HepG2 (cell line): Measurements from ENCODE around the gene KCNK7. TPM values are rescaled to one million over a fixed set of nuclear protein-coding genes. Genes with fewer than 3 reads are reported as not detected.

Source experiments
- ATAC-seq: fragments of 200-7000 bp; cut with Tn5 transposase; 3 replicates; pipeline ENCODE4 v1.9.1; 2020; ENCODE audit warnings: mild to moderate bottlenecking, moderate library complexity
- BruUV-seq: library from RNA; stranded (reverse); fragments of 400-500 nt; replicated peaks from 2 replicates; lab custom pipeline; 2021; lab: Mats Ljungman, UMichigan
- CTCF ChIA-PET: fragments of 300-600 bp; formaldehyde crosslinking; extraction: SDS; loops from one replicate; lab custom pipeline; 2021; ENCODE audit warnings: low total read pairs, inconsistent platforms, low intra/inter-chr PET ratio; lab: Yijun Ruan, JAX
- POLR2A ChIA-PET: fragments of 350-600 bp; sonication (Branson Sonifier 250); formaldehyde crosslinking; loops from one replicate; lab custom pipeline; 2020; ENCODE audit warnings: antibody characterized with exemption, inconsistent platforms; lab: Yijun Ruan, JAX
- DNase-seq: peaks from one replicate; pipeline ENCODE4 v3.0.0-alpha.2; 2015; ENCODE audit warnings: low spot score
- FAIRE-seq: peaks from 3 replicates; lab custom pipeline; 2011; peaks lifted over from hg19 to GRCh38; lab: Jason Lieb, UNC
- H2AFZ ChIP-seq: one replicate; pipeline ENCODE4 v1.6.1; 2011; ENCODE audit warnings: low read length, inconsistent platforms
- H3K27ac ChIP-seq: fragments of 300-600 bp; 3 replicates; pipeline ENCODE4 v1.8.0; 2011; ENCODE audit warnings: mixed run types, mild to moderate bottlenecking, mixed read lengths, low read length, inconsistent platforms; ENCODE audit not compliant: insufficient read depth; ENCODE audit errors: extremely low read length
- H3K27me3 ChIP-seq, 2 experiments: fragments of 200-600 bp in 1 of 2; 2 replicates in 1 of 2; 3 replicates in 1 of 2; pipeline versions ENCODE4 v1.6.0 to v1.8.0; 2011; ENCODE audit warnings: low read length in 2 of 2, mild to moderate bottlenecking in 2 of 2, moderate library complexity in 2 of 2, inconsistent platforms in 1 of 2; ENCODE audit not compliant: insufficient read depth in 2 of 2, control insufficient read depth in 1 of 2
- H3K36me3 ChIP-seq, 2 experiments: fragments of 200-600 bp in 1 of 2; replicated peaks in 1 of 2; 2 replicates in 1 of 2; 3 replicates in 1 of 2; pipeline versions ENCODE4 v1.5.1 to v1.8.0; 2011; ENCODE audit warnings: low read length in 2 of 2, inconsistent platforms in 1 of 2; ENCODE audit not compliant: insufficient read depth in 2 of 2, control insufficient read depth in 1 of 2
- H3K4me1 ChIP-seq: 2 replicates; pipeline ENCODE4 v1.5.1; 2012; ENCODE audit warnings: low read length, inconsistent platforms; ENCODE audit not compliant: insufficient read depth
- H3K4me2 ChIP-seq: 2 replicates; pipeline ENCODE4 v1.6.0; 2011; ENCODE audit warnings: low read depth, low read length, inconsistent platforms
- H3K4me3 ChIP-seq, 3 experiments: fragments of 200-600 bp in 1 of 3; sonication (generic), shearing (Covaris generic) in 1 of 3; replicated peaks in 1 of 3; 2 replicates each; pipeline ENCODE4 v1.5.1; 2011 to 2016; ENCODE audit warnings: low read length in 3 of 3, inconsistent platforms in 2 of 3, low read depth in 2 of 3, mild to moderate bottlenecking in 2 of 3, control low read depth in 1 of 3, mixed read lengths in 1 of 3; ENCODE audit not compliant: insufficient read depth in 1 of 3
- H3K79me2 ChIP-seq: one replicate; pipeline ENCODE4 v1.6.1; 2011; ENCODE audit warnings: low read length, inconsistent platforms; ENCODE audit not compliant: insufficient read depth
- H3K9ac ChIP-seq: 2 replicates; pipeline ENCODE4 v1.6.0; 2011; ENCODE audit warnings: mild to moderate bottlenecking, low read depth, low read length, inconsistent platforms; ENCODE audit not compliant: insufficient read depth
- H3K9me3 ChIP-seq: 2 replicates; pipeline ENCODE4 v1.5.1; 2012; ENCODE audit warnings: mild to moderate bottlenecking, low read length
- H4K20me1 ChIP-seq: 2 replicates; pipeline ENCODE4 v1.6.0; 2011; ENCODE audit warnings: inconsistent platforms, mild to moderate bottlenecking, low read length, moderate library complexity; ENCODE audit not compliant: insufficient read depth
- AGO2 ChIP-seq: fragments of 200-400 bp; formaldehyde crosslinking; optimal IDR thresholded peaks from 2 replicates; pipeline ENCODE3; 2017; ENCODE audit warnings: mild to moderate bottlenecking, low read depth, low read length, moderate library complexity
- HHEX ChIP-seq: IDR thresholded peaks from 2 replicates; pipeline ENCODE4 v1.6.1; 2016; ENCODE audit warnings: control low read depth
- HNRNPL ChIP-seq: fragments of 200-400 bp; formaldehyde crosslinking; IDR thresholded peaks from 2 replicates; pipeline ENCODE4 v1.6.1; 2017; ENCODE audit warnings: mild to moderate bottlenecking, low read depth, low read length
- POLR2AphosphoS2 ChIP-seq: IDR thresholded peaks from 2 replicates; pipeline ENCODE4 v1.6.1; 2011; ENCODE audit warnings: low read depth, low read length, improper control_type of control experiment
- PRDM10 ChIP-seq: sonication (generic); formaldehyde crosslinking; IDR thresholded peaks from 2 replicates; pipeline ENCODE4 v1.4.0; 2020; ENCODE audit warnings: low read depth, missing genetic modification reagents
- RBFOX2 ChIP-seq: fragments of 200-400 bp; formaldehyde crosslinking; IDR thresholded peaks from 2 replicates; pipeline ENCODE4 v1.6.1; 2017; ENCODE audit warnings: low read depth, mild to moderate bottlenecking, low read length
- SRSF1 ChIP-seq: fragments of 200-400 bp; formaldehyde crosslinking; optimal IDR thresholded peaks from 2 replicates; pipeline ENCODE3; 2017; ENCODE audit warnings: mild to moderate bottlenecking, low read depth, low read length, moderate library complexity
- TCF7L2 ChIP-seq: IDR thresholded peaks from 2 replicates; pipeline ENCODE4 v1.6.1; 2011; ENCODE audit warnings: mild to moderate bottlenecking, low read depth, low read length, moderate library complexity
- THRA ChIP-seq: sonication (generic); formaldehyde crosslinking; IDR thresholded peaks from 2 replicates; pipeline ENCODE4 v1.4.0; 2020; ENCODE audit warnings: missing genetic modification reagents, borderline replicate concordance
- ZBTB7A ChIP-seq: sonication (generic); formaldehyde crosslinking; IDR thresholded peaks from 2 replicates; pipeline ENCODE4 v1.8.0; 2022; ENCODE audit warnings: mild to moderate bottlenecking, missing genetic modification reagents
- ZFP37 ChIP-seq: sonication (generic); formaldehyde crosslinking; IDR thresholded peaks from 2 replicates; pipeline ENCODE4 v1.4.0; 2020; ENCODE audit warnings: missing genetic modification reagents, borderline replicate concordance
- ZNF776 ChIP-seq: sonication (generic); formaldehyde crosslinking; IDR thresholded peaks from 2 replicates; pipeline ENCODE4 v1.4.0; 2020; ENCODE audit warnings: mild to moderate bottlenecking, missing genetic modification reagents
- WGBS: methylation state at CpG from one replicate; pipeline ENCODE4 v1.1.6; 2017; ENCODE audit warnings: low lambda C conversion rate; 5-methylcytosine and 5-hydroxymethylcytosine counted together
- in situ Hi-C: cut with HindIII; loops from 2 replicates; pipeline ENCODE4 v1.10.0; 2017; ENCODE audit warnings: low pct_unique_long_range_greater_than_20kb; ENCODE audit not compliant: extremely low pct_ligation_motif_present
- intact Hi-C: fragments of 100-400 bp; cut with micrococcal nuclease; formaldehyde crosslinking; loops from one replicate; pipeline ENCODE4 v1.10.0; 2022; ENCODE audit not compliant: unreplicated experiment
- polyA plus RNA-seq, 8 experiments: library from polyadenylated mRNA; depleted of rRNA in 3 of 8; stranded (reverse) in 7 of 8; unstranded in 1 of 8; fragments of >200 nt; fragmentation: Illumina TruSeq in 4 of 8; extraction: Trizol in 4 of 8; gene quantifications; 2 replicates each; pipeline versions ENCODE4 v1.2.1 to v1.2.3, GENCODE V29; 2011 to 2016; ENCODE audit warnings: low read depth in 4 of 8, missing spikeins in 1 of 8, mixed read lengths in 1 of 8; ENCODE audit not compliant: insufficient read depth in 1 of 8
- total RNA-seq, 5 experiments: library from RNA; depleted of rRNA; stranded (reverse); fragments of >200 nt; fragmentation: Illumina TruSeq; extraction: Trizol; gene quantifications; 2 replicates each; pipeline ENCODE4 v1.2.3, GENCODE V29; 2016; ENCODE audit warnings: low read depth in 1 of 5
- TF ChIP-seq, protein P1 (sequence below): sonication (generic); formaldehyde crosslinking; IDR thresholded peaks from 2 replicates; pipeline ENCODE4 v1.9.0; 2022; ENCODE audit warnings: missing genetic modification reagents, mild to moderate bottlenecking, borderline replicate concordance

Gene KCNK7
- total and polyA plus RNA-seq, 2 of the 13 experiments (the other 11 are each of a cell fraction or from before 2014, with no cell fraction given), result 0.11 TPM; not detected in 1

- no peak for TF ChIP-seq ZBTB7A
- TF ChIP-seq HHEX (CRISPR knock-in tag), result no peak
- no peak for TF ChIP-seq THRA (CRISPR knock-in tag)
Measured at GRCh38 chr11:65609229-65609628, 13.6 kb upstream of the KCNK7 start (continued).

DNA sequence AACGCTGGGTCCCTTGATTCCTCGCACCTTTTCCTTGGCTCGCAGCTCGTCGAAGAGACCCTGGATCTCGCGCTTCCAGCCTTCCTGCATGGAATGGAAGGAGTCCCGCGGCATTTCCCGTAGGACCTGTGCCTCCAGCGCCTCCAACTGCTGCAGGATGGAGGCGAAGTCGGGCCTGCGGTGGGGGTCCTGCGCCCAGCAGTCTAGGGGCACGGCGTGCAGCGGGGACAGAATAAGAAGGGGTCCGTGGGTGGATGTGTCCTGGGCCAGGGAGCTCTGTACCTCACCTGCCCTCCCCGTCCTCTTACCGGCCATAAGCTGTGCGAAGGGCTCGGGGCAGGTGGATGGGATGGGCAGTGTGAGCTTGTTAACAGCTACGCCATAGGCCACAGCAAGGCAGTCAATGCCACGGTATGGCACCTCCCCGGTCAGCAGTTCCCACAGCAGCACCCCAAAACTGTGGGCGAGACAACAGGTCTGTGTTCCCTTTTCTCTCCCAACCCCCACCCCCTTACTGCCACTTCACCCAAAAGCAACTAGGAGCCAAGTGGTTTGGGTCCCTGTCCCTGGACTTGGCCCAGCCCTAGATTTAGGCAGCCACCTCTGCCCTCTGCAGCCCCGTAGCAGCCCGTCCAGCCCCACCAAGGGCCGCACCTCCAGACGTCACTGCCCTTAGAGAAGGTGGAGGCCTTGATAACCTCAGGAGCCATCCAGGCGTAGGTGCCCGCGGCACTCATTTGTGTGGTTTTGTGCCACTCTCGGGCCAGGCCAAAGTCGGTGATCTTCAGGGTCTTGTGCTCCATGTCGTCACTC lies 12.2 kb upstream of the KCNK7 start:
- POLR2A ChIA-PET, result no interaction called here
- FAIRE-seq, result no peak
- TF ChIP-seq AGO2 (peak; percentile 92), TCF7L2 (no peak), PRDM10 (CRISPR knock-in tag) (no peak), ZNF776 (CRISPR knock-in tag) (0 out of 2 replicates have a peak, but pooled peaks have one; percentile 35), HNRNPL (0 out of 2 replicates have a peak, but pooled peaks have one; percentile 35), POLR2AphosphoS2 (peak; percentile 63; the same call in 1 of the 2 replicates), ZFP37 (CRISPR knock-in tag) (no peak), SRSF1 (no peak), RBFOX2 (peak; percentile 62)
- TF ChIP-seq, protein P1, sequence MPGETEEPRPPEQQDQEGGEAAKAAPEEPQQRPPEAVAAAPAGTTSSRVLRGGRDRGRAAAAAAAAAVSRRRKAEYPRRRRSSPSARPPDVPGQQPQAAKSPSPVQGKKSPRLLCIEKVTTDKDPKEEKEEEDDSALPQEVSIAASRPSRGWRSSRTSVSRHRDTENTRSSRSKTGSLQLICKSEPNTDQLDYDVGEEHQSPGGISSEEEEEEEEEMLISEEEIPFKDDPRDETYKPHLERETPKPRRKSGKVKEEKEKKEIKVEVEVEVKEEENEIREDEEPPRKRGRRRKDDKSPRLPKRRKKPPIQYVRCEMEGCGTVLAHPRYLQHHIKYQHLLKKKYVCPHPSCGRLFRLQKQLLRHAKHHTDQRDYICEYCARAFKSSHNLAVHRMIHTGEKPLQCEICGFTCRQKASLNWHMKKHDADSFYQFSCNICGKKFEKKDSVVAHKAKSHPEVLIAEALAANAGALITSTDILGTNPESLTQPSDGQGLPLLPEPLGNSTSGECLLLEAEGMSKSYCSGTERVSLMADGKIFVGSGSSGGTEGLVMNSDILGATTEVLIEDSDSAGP, result 0 out of 2 replicates have a peak, but pooled peaks have one; percentile 23

More for the DNA sequence above, 12.2 kb upstream of the KCNK7 start:
- no peak for DNase-seq
- no peaks in the 10 kb centered on the region for H3K27me3 ChIP-seq
- peaks cover 15% of the 10 kb centered on the region; the same call in 1 of the 2 replicates for H4K20me1 ChIP-seq
- no peaks in the 10 kb centered on the region for H3K9me3 ChIP-seq
- H3K79me2 ChIP-seq, result peaks cover 33% of the 10 kb centered on the region
- H2AFZ ChIP-seq, result no peak overlapping the region
- 99% methylated on average over 22 of the region's 37 CpGs for WGBS
- H3K27ac ChIP-seq, result no peak overlapping the region
- H3K36me3 ChIP-seq, result peaks cover 29 to 76% of the 10 kb centered on the region in 2 experiments
- no TSS peak for BruUV-seq
- no peak; the same call in 2 of the 3 replicates for ATAC-seq
- H3K4me2 ChIP-seq, result no peak overlapping the region
- intact Hi-C loops (no loop called here), in situ Hi-C loops (no loop called here)
- H3K4me3 ChIP-seq, result no peak overlapping the region
- no peak overlapping the region for H3K9ac ChIP-seq
- CTCF ChIA-PET, result no interaction called here
- H3K4me1 ChIP-seq, result peaks cover 35% of the 10 kb centered on the region
